Fibroblast of mammary gland (primary cell): ENCODE measurements around the gene NFIC.

Experiments used
- DNase-seq: peaks from one replicate; pipeline ENCODE4 v3.0.0-alpha.2; 2010; ENCODE audit warnings: low read depth
- H3K4me3 ChIP-seq: 2 replicates; pipeline ENCODE4 v1.5.1; 2011; ENCODE audit warnings: low read depth, mild to moderate bottlenecking, low read length, moderate library complexity; ENCODE audit not compliant: control insufficient read depth
- TF ChIP-seq, protein P1 (sequence below): conservative IDR thresholded peaks from 2 replicates; pipeline ENCODE4 v1.5.1; 2011; ENCODE audit warnings: low read depth, low read length, inconsistent platforms; ENCODE audit not compliant: control insufficient read depth, insufficient read depth

Gene NFIC

GRCh38 chr19:3516675-3517207 is 150.4 kb downstream of the NFIC start:
- TF ChIP-seq, protein P1, sequence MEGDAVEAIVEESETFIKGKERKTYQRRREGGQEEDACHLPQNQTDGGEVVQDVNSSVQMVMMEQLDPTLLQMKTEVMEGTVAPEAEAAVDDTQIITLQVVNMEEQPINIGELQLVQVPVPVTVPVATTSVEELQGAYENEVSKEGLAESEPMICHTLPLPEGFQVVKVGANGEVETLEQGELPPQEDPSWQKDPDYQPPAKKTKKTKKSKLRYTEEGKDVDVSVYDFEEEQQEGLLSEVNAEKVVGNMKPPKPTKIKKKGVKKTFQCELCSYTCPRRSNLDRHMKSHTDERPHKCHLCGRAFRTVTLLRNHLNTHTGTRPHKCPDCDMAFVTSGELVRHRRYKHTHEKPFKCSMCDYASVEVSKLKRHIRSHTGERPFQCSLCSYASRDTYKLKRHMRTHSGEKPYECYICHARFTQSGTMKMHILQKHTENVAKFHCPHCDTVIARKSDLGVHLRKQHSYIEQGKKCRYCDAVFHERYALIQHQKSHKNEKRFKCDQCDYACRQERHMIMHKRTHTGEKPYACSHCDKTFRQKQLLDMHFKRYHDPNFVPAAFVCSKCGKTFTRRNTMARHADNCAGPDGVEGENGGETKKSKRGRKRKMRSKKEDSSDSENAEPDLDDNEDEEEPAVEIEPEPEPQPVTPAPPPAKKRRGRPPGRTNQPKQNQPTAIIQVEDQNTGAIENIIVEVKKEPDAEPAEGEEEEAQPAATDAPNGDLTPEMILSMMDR, result no peak
- no peak overlapping the region for H3K4me3 ChIP-seq
- DNase-seq, result no peak

DNA sequence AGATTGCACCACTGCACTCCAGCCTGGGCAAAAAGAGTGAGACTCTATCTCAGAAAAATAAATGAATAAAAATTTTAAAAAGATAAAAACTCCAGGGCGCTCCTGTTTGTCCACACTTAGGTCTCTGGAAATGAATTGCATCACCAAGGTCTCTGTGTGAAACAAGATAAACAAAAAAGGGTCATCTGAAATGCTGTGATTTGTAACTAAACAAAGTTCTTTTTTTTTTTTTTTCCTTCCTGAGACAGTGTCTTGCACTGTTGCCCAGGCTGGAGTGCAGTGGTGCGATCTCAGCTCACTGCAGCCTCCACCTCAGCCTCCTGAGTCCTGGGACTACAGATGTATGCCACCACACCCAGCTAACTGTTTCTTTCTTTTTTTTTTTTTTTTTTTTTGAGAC is 151.3 kb downstream of the NFIC start:
- no peak overlapping the region for H3K4me3 ChIP-seq
- TF ChIP-seq, protein P1, result no peak
- no peak for DNase-seq

DNA sequence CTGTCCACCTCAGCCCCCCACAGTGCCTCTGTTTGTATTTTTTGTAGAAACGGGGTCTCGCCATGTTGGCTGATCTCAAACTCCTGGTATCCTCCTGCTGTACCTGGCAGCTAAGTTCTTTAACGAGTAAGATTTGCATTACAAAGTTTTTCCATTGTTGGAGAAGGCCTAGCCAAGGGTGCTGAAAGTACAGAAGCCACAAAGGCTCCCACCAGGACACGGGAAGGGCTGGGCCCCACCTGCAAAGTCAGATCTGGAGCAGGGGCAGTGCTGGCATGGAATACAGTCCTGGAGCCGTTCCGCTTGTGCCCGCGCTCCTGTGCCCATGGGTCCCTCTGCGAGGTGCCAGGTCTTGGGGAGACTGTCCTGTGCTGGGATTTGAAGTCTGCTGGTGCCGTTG is 151.9 kb downstream of the NFIC start:
- H3K4me3 ChIP-seq, result no peak overlapping the region
- DNase-seq, result no peak
- TF ChIP-seq, protein P1, result no peak

DNA sequence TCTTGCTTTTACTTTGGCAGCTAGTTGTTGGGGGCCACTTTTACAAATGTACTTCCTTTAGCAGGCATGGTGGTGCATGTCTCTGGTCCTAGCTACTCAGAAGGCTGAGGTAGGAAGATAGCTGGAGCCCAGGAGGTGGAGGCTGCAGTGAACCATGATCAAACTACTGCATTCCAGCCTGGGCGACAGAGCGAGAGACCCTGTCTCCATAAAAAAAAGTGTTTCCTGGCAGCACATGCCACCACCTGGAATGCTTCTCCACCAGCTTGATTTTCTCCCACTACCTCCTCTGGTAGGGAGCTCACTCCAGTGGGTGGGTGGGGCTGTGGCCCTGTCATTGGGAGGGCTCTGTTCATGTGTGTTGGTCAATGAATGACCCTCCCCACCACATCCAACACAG is 152.3 kb downstream of the NFIC start:
- H3K4me3 ChIP-seq, result no peak overlapping the region
- DNase-seq, result no peak
- TF ChIP-seq, protein P1, result no peak
